HG03135 (cell line): ENCODE data around the gene LINC00632.

Source experiments
- ATAC-seq: cut with Tn5 transposase; IDR thresholded peaks from one replicate; pipeline ENCODE4 v1.9.1; 2021; ENCODE audit warnings: mild to moderate bottlenecking, moderate library complexity; ENCODE audit not compliant: unreplicated experiment

LINC00632 gene

DNA sequence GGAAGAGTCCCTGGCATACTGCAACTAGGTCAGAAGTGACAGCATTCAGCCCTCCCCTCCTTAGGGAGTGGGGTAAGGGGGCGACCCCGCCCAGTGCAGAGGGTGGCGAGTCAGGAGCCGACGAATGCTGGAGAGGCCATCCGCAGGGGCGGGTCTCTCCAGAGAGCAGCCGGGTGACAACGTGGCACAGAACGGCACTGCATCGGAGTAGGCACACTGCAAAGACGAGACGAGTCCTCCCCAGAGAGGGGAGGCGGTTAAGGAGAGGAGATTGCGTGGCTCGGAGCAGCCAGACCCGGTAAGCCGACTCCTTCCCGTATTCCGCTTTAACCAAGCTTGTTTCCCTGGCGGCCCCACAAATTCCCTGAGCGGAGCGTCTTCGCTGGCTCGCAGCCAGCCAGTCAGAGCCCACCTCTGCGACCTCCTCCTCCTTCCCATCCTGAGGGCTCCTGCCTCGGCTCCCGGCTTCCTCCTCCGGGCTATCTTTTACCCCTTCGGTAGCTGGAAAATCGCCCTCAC lies 54.9 kb downstream of the LINC00632 start:
- ATAC-seq, result no peak

DNA sequence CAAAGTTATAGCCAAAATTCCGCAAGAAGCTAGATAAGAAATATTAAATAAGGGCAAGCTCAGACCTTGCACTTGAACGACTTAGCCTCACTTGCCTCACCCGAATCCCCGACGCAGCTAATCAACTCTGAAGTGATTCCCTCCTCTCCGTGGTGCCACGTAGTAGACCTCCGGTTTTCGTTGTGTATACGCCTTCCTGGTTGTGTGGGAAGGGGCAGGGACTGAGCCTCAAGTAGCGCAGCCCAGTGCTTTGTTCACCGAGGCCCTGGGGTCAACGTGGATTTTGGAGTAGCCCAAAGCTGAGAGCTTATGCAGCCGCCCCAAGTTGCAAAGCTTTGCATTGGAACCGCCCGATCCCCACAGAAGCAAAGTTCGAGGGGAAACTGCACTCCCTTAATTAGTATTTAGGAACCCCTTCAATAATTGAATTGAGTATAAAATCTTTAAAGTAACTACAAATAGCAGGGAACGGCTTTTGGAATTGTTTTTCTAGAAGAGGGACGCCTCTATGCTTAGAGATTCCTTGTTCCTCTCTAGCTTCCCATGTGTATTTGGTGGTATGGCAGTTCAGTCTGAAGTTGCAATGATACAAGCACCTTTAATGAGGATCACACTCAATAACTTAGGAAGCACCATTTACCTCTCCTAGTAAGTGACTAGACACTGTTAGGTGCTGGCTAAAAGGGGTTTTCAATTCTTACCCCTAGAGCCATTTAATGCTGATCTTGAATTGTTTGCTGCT lies 55.7 kb downstream of the LINC00632 start:
- ATAC-seq, result no peak

DNA sequence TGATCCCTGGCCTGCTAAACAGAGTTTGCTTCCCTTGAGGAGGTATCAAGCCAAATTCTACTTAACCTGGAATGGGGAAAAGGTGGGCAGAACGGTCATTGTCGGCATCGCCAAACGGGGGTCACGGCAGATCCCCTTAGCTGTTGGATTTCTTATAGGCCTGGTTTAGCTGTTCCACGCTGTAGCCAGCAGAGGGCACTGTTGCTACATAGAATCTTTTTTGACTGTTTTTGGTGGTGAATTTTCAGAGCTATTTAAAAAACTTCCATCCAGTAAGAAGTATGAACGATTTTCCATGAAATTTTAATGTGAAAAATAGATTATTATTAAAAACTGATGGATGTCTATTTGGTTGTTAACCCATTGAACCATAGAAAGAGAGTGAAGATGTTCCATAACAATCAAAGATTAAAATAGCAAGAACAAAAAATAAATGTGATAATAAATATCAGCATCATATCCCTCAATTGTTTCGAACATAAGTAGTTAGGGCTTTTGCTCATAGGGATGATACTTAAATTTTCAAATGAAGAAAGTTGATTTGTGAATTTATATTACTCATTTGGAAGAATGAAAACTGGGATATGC lies 56.6 kb downstream of the LINC00632 start:
- no peak for ATAC-seq

DNA sequence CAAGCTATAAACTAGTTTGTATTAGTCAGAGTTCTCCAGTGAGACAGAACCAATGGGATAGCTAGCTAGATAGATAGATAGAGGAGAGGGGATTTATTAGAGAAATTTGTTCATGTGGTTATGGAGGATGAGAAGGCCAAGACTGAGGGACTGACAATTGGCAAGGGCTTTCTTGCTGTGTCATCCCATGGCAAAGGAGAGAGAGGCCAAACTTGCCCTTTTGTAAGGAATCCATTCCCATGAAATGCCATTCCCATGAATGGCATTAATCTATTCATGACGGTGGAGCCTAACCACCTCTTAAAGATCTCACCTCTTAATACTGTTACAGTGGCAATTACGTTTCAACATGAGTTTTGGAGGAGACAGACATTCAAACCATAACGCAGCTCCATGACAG lies 58.1 kb downstream of the LINC00632 start:
- ATAC-seq, result no peak

DNA sequence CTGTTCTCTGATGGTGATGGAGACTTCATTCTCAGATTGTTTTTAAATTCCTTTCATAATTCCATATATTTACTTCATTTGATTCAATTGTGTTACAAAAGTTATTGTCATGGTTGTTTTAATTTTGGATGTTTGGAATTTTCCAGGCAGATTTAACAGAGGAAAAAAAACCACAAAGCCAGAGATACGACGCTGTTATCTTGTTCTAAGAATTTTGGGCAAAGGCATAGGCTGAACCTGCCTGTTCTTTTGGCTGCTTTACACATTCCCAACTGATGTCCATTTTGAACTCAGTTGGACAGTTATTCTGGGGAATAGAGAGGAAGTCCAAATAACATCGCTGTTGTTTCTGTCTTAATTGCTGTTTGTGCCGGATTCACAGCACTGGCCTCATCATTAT lies 65.7 kb downstream of the LINC00632 start:
- no peak for ATAC-seq

DNA sequence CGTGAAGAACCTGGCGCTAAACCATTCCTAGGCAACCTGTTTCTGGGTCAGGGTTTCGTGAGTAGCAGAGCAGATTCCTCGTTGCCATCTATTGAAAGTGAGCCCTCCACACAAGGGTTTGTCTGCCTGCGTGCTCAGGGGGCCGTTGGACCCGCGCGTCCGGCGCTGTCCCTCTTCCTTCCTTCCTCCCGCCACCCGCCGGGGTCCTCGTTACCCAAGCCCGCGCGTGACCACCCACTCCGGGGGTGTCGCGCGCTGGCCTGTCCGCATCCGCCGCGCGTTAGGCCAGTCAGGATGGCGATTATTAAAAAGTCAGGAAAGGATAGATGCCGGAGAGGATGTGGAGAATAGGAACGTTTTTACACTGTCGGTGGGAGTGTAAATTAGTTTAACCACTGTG lies 66.8 kb downstream of the LINC00632 start:
- no peak for ATAC-seq

DNA sequence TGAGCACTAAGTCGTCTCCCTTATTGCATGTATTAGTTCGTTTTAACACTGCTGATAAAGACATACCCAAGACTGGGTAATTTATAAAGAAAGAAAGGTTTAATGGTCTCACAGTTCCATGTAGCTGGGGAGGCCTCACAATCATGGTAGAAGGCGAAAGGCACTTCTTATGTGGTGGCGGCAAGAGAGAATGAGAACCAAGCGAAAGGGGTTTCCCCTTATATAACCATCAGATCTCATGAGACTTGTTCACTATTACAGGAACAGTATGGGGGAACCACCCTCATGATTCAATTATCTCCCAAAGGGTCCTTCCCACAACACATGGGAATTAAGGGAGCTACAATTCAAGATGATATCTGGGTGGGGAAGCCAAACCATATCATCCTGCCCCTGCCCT lies 85.1 kb downstream of the LINC00632 start:
- ATAC-seq, result no peak

DNA sequence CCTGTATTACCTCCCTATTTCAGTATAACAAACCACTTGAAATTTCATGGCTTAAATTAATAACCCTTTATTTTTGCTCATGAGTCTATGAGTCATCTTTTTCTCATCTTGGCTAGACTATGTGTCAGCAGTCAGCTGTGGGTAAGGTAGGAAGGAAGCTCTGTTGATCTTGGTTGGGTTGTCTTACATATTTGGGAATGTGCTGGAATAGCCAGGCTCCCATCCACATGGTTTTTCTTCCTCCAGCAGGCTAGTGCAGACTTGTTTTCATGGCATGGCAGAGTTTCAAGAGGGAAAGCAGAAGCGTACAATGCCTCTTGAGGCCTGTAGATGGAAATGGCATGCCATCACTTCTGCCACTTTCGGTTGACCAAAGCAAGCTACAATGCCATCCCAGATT lies 89.7 kb downstream of the LINC00632 start:
- ATAC-seq, result no peak

DNA sequence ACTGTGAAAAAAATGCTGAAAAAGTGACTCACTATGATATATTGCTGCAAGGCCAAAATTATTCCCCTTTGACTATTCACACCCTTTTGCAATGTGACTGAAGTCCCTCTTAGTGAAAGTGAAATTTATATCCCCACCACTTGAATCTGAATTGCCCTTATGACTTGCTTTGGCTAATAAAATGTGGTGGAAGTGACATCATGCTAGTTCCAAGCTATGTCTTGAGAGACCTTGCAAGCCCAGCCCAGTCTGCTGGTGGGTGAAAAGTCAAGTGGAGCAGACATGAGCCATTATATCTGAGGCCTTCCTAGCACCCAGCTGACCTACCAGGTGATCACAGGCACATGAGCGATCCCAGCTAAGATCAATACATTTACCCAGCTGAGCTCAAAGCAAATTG lies 94.7 kb downstream of the LINC00632 start:
- ATAC-seq, result no peak

DNA sequence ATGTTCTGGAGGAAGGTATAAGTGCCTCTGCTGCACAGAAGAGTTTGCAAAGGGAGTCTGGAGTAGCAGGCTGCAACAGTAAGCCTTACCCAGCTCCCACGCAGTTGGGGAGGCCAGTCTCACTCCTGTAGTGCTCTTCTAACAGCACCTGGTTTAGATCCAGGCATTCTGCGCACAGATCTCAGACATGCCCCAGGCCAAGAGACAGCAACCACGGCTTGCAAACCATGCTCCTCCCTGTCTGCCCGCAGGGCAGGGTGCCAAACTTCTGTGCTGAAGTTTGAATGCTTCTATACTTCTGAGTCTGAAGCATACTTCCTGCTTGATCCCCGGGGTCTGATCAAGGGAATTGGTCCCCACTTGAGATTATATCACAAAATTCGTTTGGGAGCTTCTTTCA lies 106.3 kb downstream of the LINC00632 start:
- no peak for ATAC-seq

DNA sequence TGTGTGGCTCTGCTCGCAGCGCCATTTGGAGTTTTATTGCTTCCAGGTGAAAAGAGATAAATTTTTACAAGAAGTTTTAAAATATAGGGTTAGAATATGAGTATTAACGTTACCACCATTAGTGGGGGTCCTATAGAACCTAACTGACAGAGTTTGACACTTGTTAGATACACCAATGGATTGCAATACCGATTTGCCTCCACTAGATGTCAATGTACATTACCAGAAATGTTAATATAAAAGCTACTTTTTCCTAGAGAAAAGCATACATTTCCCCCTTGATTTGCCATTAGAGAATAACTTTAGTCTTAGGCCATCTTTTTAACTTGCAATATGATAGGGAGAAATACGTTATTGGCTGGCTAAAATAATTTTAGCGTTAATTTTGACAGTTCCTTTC lies 108.4 kb downstream of the LINC00632 start:
- no peak for ATAC-seq

DNA sequence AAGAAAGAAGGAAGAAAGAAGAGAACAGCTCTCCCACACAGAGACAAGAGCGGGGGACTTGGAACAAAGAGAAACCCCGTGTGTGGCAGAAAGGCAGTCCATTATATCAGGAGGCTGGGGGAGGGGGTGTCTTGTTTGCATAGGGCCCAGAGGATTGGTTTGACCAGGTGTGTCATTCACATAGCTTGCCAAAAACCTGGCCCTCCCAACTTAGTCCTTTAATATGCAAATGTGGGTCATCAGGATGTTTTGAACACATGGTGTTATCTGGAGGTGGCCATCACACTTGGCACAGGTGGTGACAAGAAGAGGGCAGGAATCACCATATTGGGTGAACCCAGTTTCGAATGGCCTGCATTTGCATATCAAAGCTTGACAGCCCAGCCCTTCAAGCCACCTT lies 111.7 kb downstream of the LINC00632 start:
- ATAC-seq, result no peak

DNA sequence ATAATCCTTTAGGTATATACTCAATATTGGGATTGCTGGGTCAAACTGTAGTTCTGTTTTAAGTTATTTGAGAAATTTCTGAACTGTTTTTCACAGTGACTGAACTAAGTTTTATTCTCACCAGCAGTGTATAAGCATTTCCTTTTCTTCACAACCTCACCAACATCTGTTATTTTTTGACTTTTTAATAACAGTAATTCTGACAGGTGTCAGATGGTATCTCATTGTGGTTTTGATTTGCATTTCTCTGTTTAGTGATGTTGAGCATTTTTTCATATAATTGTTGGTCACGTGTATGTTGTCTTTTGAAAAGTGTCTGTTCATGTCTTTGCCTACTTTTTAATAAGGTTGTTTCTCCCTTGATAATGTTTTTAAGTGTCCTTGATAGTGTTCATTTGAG lies 112.6 kb downstream of the LINC00632 start:
- ATAC-seq, result no peak

DNA sequence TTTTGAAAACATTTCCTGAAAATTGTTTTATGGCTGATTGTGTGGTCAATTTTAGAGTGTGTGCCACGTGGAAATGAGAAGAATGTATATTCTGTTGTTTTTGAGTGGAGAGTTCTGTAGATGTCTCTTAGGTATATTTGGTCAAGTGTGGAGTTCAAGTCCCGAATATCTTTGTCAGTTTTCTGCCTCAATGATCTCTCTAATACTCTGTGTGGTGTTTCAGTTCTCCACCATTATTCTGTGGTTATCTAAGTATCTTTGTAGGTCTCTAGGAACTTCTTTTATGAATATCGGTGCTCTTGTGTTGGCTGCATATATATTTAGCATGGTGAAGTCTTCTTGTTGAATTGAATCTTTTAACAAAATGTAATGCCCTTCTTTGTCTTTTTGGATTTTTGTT lies 113.3 kb downstream of the LINC00632 start:
- ATAC-seq, result no peak

DNA sequence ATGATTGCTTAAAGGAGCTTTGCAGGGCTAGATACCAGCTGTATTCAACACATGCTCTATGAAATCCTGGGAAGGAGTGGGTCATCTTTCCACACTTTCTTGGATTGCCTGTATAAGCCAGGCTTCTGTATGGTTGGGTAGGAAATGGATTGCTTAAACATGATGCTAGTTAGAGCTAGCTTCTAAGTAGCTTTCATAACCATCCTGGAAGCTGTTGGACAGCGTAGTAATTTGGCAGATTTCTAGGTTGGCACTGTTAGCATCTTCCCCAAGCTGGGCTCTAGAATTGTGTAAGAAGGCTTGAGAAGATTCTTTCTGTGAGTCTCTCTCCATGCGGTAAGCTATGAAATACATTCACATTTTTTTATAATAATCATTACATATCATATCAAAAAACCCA lies 127.3 kb downstream of the LINC00632 start:
- ATAC-seq, result no peak
